A673 (cell line): ENCODE data around the gene MRPL14.

Experiments
- EZH2 ChIP-seq: fragments of 200-600 bp; sonication (generic); IDR thresholded peaks from 2 replicates; pipeline ENCODE4 v1.6.1; 2017; ENCODE audit warnings: borderline replicate concordance, low read depth, mild to moderate bottlenecking, mixed read lengths, antibody characterized with exemption, low read length; ENCODE audit not compliant: poor library complexity, severe bottlenecking
- TF ChIP-seq, protein P1 (sequence below): fragments of 300-800, 200-600 bp; sonication (generic); conservative IDR thresholded peaks from 2 replicates; pipeline ENCODE4 v1.5.1; 2017; ENCODE audit warnings: low read depth, mild to moderate bottlenecking, antibody characterized with exemption, low read length, moderate library complexity, mixed read lengths

DNA sequence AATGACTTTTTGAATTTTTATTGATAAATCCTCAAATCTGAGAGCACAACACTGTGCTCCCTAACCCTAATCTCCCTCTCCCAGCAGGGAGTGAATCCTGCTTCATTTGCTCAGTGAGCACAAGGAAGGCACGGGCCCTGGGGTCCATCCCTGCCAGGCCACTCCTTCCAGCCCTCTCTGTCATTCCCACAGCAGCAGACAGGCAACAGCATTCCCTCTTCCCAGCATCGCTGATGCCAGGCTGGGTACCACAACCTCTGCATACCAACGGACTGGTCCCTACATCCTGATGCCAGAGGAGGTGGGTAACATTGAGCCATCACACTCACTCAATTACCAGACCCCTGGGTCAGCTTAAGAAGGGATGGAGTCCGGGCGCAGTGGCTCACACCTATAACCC, 34.2 kb downstream of the MRPL14 start:
- TF ChIP-seq, protein P1, sequence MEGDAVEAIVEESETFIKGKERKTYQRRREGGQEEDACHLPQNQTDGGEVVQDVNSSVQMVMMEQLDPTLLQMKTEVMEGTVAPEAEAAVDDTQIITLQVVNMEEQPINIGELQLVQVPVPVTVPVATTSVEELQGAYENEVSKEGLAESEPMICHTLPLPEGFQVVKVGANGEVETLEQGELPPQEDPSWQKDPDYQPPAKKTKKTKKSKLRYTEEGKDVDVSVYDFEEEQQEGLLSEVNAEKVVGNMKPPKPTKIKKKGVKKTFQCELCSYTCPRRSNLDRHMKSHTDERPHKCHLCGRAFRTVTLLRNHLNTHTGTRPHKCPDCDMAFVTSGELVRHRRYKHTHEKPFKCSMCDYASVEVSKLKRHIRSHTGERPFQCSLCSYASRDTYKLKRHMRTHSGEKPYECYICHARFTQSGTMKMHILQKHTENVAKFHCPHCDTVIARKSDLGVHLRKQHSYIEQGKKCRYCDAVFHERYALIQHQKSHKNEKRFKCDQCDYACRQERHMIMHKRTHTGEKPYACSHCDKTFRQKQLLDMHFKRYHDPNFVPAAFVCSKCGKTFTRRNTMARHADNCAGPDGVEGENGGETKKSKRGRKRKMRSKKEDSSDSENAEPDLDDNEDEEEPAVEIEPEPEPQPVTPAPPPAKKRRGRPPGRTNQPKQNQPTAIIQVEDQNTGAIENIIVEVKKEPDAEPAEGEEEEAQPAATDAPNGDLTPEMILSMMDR: no peak
- TF ChIP-seq EZH2: no peak
